ENCODE measurements around the gene KBTBD4. TPM values are rescaled to one million over a fixed set of nuclear protein-coding genes. Genes with fewer than 3 reads are reported as not detected.

KBTBD4 gene
- total and polyA plus RNA-seq, 2 of the 8 experiments (the other 6 are each of a cell fraction or from before 2014, with no cell fraction given): 12.0 to 19.5 TPM

GRCh38 chr11:47607380-47607779 lies 28.6 kb upstream of the KBTBD4 start:
- no peak for FAIRE-seq
- WGBS, 2 experiments (ENCODE audit: extremely low coverage in 1 of 2, insufficient coverage in 1 of 2, insufficient read length in 1 of 2, insufficient replicate concordance in 2 of 2, low coverage in 1 of 2, low lambda C conversion rate in 2 of 2, missing lambda C conversion rate in 1 of 2): 92% methylated on average over 7 of the region's 7 CpGs; no CpG with 5 or more reads in 1 of the 2 experiments
- no peak for TF ChIP-seq RFX5 (IDR thresholded peaks at IDR 0.05; ENCODE audit: borderline replicate concordance, low read depth, low read length)

More at GRCh38 chr11:47607380-47607779, 28.6 kb upstream of the KBTBD4 start:
- Histone ChIP-seq H3K14ac (ENCODE audit: insufficient read length) (no peak overlapping the region), H3K79me2 (ENCODE audit: control insufficient read depth in 1 of 2, insufficient read depth in 2 of 2, low read length in 2 of 2) (no peaks in the 10 kb centered on the region), H3K9me3 (ENCODE audit: insufficient read depth in 2 of 2, low read depth in 1 of 2, low read length in 1 of 2) (no peaks in the 10 kb centered on the region), H3K18ac (ENCODE audit: extremely low read depth, low read length) (no peak overlapping the region), H3K23ac (ENCODE audit: insufficient read length) (no peak overlapping the region), H3K56ac (replicated peaks; ENCODE audit: insufficient read length, low read depth, low read length) (no peak overlapping the region), H4K20me1 (replicated peaks in 1 of 2; ENCODE audit: control insufficient read depth in 1 of 2, insufficient read depth in 2 of 2, low read length in 2 of 2) (no peaks in the 10 kb centered on the region), H2BK20ac (ENCODE audit: low read length) (no peak overlapping the region), H3K79me1 (ENCODE audit: low read depth, low read length) (no peaks in the 10 kb centered on the region), H2BK15ac (ENCODE audit: low read length) (no peak overlapping the region), H3K27ac (ENCODE audit: low read depth, low read length) (no peak overlapping the region), H3K9ac (replicated peaks in 1 of 4; ENCODE audit: extremely low read depth in 1 of 4, low read depth in 3 of 4, low read length in 3 of 4) (no peak overlapping the region), H4K8ac (ENCODE audit: extremely low read depth, insufficient read depth, low read length) (no peak overlapping the region), H3K4ac (replicated peaks; ENCODE audit: insufficient read length, low read depth, low read length) (no peak overlapping the region), H4K5ac (ENCODE audit: insufficient read length, low read depth, low read length) (no peak overlapping the region), H2AFZ (ENCODE audit: low read length) (no peak overlapping the region), H3K27me3 (replicated peaks in 1 of 4; ENCODE audit: control insufficient read depth in 3 of 4, extremely low read depth in 1 of 4, insufficient read depth in 3 of 4, low read length in 3 of 4) (no peaks in the 10 kb centered on the region), H3K36me3 (ENCODE audit: control insufficient read depth in 2 of 4, insufficient read depth in 4 of 4, low read length in 3 of 4) (no peaks in the 10 kb centered on the region; a peak in 1 of 8 replicates), H3K4me2 (ENCODE audit: insufficient read depth in 1 of 2, low read depth in 2 of 2, low read length in 2 of 2) (no peak overlapping the region), H2AK5ac (ENCODE audit: low read depth, low read length) (no peak overlapping the region), H4K91ac (replicated peaks; ENCODE audit: insufficient read length, low read length) (no peak overlapping the region), H2BK12ac (ENCODE audit: low read depth, low read length) (no peak overlapping the region), H3K4me3 (ENCODE audit: extremely low read depth in 1 of 4, insufficient read depth in 2 of 4, low read depth in 3 of 4, low read length in 4 of 4) (no peak overlapping the region), H3K4me1 (replicated peaks in 1 of 4; ENCODE audit: control insufficient read depth in 3 of 4, insufficient read depth in 4 of 4, low read length in 3 of 4) (no peaks in the 10 kb centered on the region; a peak in 1 of 7 replicates), H2BK120ac (replicated peaks; ENCODE audit: low read depth, low read length) (no peak overlapping the region), H3K23me2 (ENCODE audit: low read depth, low read length) (no peaks in the 10 kb centered on the region), H2BK5ac (ENCODE audit: low read depth, low read length) (no peak overlapping the region)
- ChIA-PET POLR2A (ENCODE audit: partially characterized antibody) (interaction anchor here (0.6 to 2.9 kb wide), 6 partner anchors 8 to 29 kb away, joined by 4 to 14 read pairs (median 5); partner anchors contain the start of gene FAM180B), CTCF (ENCODE audit: partially characterized antibody) (interaction anchor here (0.6 to 3.7 kb wide), 5 partner anchors 10 to 233 kb away, joined by 3 to 17 read pairs (median 5); no protein-coding TSS in a partner anchor)
- DNase-seq (ENCODE audit: low read depth in 1 of 2, low spot score in 2 of 2): no peak
